ENCODE data around the gene SLC39A7.

The SLC39A7 gene

GRCh38 chr6:33164665-33165373, 35.8 kb upstream of the SLC39A7 start:
- no peak overlapping the region for H3K4me3 ChIP-seq (replicated peaks; ENCODE audit: insufficient read depth, low read length)
- H3K27me3 ChIP-seq (ENCODE audit: insufficient read depth, poor library complexity, severe bottlenecking), result no peaks in the 10 kb centered on the region
- H3K27ac ChIP-seq (replicated peaks), result no peak overlapping the region
- no peak for TF ChIP-seq SPI1 (IDR thresholded peaks at IDR 0.05; ENCODE audit: borderline replicate concordance, low read depth)
- no peak for TF ChIP-seq POLR2AphosphoS5 (IDR thresholded peaks at IDR 0.05; ENCODE audit: low read depth)
- TF ChIP-seq, protein P1, sequence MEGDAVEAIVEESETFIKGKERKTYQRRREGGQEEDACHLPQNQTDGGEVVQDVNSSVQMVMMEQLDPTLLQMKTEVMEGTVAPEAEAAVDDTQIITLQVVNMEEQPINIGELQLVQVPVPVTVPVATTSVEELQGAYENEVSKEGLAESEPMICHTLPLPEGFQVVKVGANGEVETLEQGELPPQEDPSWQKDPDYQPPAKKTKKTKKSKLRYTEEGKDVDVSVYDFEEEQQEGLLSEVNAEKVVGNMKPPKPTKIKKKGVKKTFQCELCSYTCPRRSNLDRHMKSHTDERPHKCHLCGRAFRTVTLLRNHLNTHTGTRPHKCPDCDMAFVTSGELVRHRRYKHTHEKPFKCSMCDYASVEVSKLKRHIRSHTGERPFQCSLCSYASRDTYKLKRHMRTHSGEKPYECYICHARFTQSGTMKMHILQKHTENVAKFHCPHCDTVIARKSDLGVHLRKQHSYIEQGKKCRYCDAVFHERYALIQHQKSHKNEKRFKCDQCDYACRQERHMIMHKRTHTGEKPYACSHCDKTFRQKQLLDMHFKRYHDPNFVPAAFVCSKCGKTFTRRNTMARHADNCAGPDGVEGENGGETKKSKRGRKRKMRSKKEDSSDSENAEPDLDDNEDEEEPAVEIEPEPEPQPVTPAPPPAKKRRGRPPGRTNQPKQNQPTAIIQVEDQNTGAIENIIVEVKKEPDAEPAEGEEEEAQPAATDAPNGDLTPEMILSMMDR (IDR thresholded peaks at IDR 0.05; ENCODE audit: insufficient read depth, low read length), result no peak
- TF ChIP-seq GABPA (IDR thresholded peaks at IDR 0.05; ENCODE audit: low read depth), result no peak
- no peak for TF ChIP-seq REST (IDR thresholded peaks at IDR 0.05; ENCODE audit: insufficient replicate concordance, low read depth)
- no peak for DNase-seq (ENCODE audit: low read depth in 1 of 2, low spot score in 1 of 2)

DNA sequence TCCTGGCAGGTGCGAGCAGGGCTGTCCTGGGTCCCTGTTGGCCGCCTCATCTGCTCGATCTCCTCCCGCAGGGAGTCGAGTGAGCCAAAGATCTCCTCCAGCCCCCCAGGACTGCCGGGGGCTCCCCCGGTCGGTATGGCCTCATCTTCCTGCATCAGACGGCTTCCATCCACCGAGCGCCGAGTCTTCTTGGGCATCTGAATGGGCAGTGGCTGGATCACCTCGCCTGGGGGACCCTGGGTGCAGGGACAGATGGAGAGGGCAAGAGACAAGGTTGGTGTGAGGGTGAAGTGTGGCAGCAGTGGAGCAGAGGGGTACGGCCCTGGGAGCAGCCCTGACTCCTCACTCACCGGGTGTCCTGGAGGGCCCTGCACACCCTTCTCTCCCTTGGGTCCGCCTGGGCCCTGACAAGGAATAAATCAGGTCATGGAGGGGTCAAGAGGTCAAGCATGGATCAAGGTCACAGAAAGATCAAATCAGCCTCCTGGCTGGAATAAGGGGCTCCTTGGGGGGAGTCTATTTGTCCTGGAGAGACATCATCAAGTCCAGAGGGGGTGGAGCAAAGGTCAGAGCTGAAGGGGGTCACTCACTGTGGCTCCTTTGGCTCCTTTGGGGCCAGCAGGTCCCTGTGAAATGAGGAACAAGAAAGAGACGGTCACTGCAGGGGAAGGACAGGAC, 34.9 kb upstream of the SLC39A7 start:
- no peak for DNase-seq (ENCODE audit: low read depth in 1 of 2, low spot score in 1 of 2)
- TF ChIP-seq GABPA (IDR thresholded peaks at IDR 0.05; ENCODE audit: low read depth) (no peak), SPI1 (IDR thresholded peaks at IDR 0.05; ENCODE audit: borderline replicate concordance, low read depth) (no peak), POLR2AphosphoS5 (IDR thresholded peaks at IDR 0.05; ENCODE audit: low read depth) (no peak), REST (IDR thresholded peaks at IDR 0.05; ENCODE audit: insufficient replicate concordance, low read depth) (no peak)
- TF ChIP-seq, protein P1 (IDR thresholded peaks at IDR 0.05; ENCODE audit: insufficient read depth, low read length), result no peak
- Histone ChIP-seq H3K27me3 (ENCODE audit: insufficient read depth, poor library complexity, severe bottlenecking) (no peaks in the 10 kb centered on the region), H3K4me3 (replicated peaks; ENCODE audit: insufficient read depth, low read length) (no peak overlapping the region), H3K27ac (replicated peaks) (no peak overlapping the region)

GRCh38 chr6:33166363-33166762, 34.3 kb upstream of the SLC39A7 start:
- no peak for TF ChIP-seq SPI1 (IDR thresholded peaks at IDR 0.05; ENCODE audit: borderline replicate concordance, low read depth)
- TF ChIP-seq, protein P1 (IDR thresholded peaks at IDR 0.05; ENCODE audit: insufficient read depth, low read length), result no peak
- TF ChIP-seq GABPA (IDR thresholded peaks at IDR 0.05; ENCODE audit: low read depth), result no peak
- no peak for TF ChIP-seq REST (IDR thresholded peaks at IDR 0.05; ENCODE audit: insufficient replicate concordance, low read depth)
- no peak for TF ChIP-seq POLR2AphosphoS5 (IDR thresholded peaks at IDR 0.05; ENCODE audit: low read depth)
- H3K4me3 ChIP-seq (replicated peaks; ENCODE audit: insufficient read depth, low read length), result no peak overlapping the region
- no peak for DNase-seq (ENCODE audit: low read depth in 1 of 2, low spot score in 1 of 2)
- H3K27me3 ChIP-seq (ENCODE audit: insufficient read depth, poor library complexity, severe bottlenecking), result no peaks in the 10 kb centered on the region
- H3K27ac ChIP-seq (replicated peaks), result no peak overlapping the region

All from HL-60 (cell line).